ENCODE measurements around the gene UGT1A8.
"Not testable (repeated sequence)": the region's sequence is repeated elsewhere in the genome, so short reads cannot be mapped to it uniquely, and the experiment has no call there.

UGT1A8 gene

GRCh38 chr2:233639860-233640259 is 22.4 kb downstream of the UGT1A8 start:
- DNase-seq (ENCODE audit: low read depth in 2 of 2) = no peak

GRCh38 chr2:233643128-233643527 is 25.7 kb downstream of the UGT1A8 start:
- DNase-seq (ENCODE audit: low read depth in 2 of 2) = no peak

GRCh38 chr2:233646033-233646432 is 28.6 kb downstream of the UGT1A8 start:
- DNase-seq (ENCODE audit: low read depth in 2 of 2) = not testable (repeated sequence)

GRCh38 chr2:233650981-233651380 is 33.5 kb downstream of the UGT1A8 start:
- no peak for DNase-seq (ENCODE audit: low read depth in 2 of 2)

GRCh38 chr2:233651430-233651829 is 34.0 kb downstream of the UGT1A8 start:
- DNase-seq (ENCODE audit: low read depth in 2 of 2) = no peak

- DNase-seq (ENCODE audit: low read depth in 2 of 2) = no peak
Observed at GRCh38 chr2:233654501-233654900, 37.1 kb downstream of the UGT1A8 start.

- DNase-seq (ENCODE audit: low read depth in 2 of 2) = no peak
Observed at GRCh38 chr2:233655043-233655442, 37.6 kb downstream of the UGT1A8 start.

GRCh38 chr2:233655943-233656342 is 38.5 kb downstream of the UGT1A8 start:
- not testable (repeated sequence) for DNase-seq (ENCODE audit: low read depth in 2 of 2)

GRCh38 chr2:233656443-233656842 is 39.0 kb downstream of the UGT1A8 start:
- no peak for DNase-seq (ENCODE audit: low read depth in 2 of 2)

GRCh38 chr2:233658610-233659009 is 41.2 kb downstream of the UGT1A8 start:
- no peak for DNase-seq (ENCODE audit: low read depth in 2 of 2)

- no peak for DNase-seq (ENCODE audit: low read depth in 2 of 2)
Observed at GRCh38 chr2:233663911-233664310, 46.5 kb downstream of the UGT1A8 start.

- no peak for DNase-seq (ENCODE audit: low read depth in 2 of 2)
Observed at GRCh38 chr2:233668605-233669260, 51.3 kb downstream of the UGT1A8 start.

GRCh38 chr2:233671290-233672161 is 54.1 kb downstream of the UGT1A8 start, which contains the start of gene UGT1A9:
UGT1A9 (plus strand) TSS chr2:233671898; CDS start chr2:233671935, 37 bp downstream.
- DNase-seq (ENCODE audit: low read depth in 2 of 2) = no peak

GRCh38 chr2:233672886-233673285 is 55.5 kb downstream of the UGT1A8 start:
- no peak for DNase-seq (ENCODE audit: low read depth in 2 of 2)

GRCh38 chr2:233673896-233674295 is 56.5 kb downstream of the UGT1A8 start:
- no peak for DNase-seq (ENCODE audit: low read depth in 2 of 2)

- no peak for DNase-seq (ENCODE audit: low read depth in 2 of 2)
Observed at GRCh38 chr2:233674314-233674713, 56.9 kb downstream of the UGT1A8 start.

- no peak for DNase-seq (ENCODE audit: low read depth in 2 of 2)
Observed at GRCh38 chr2:233674995-233675394, 57.6 kb downstream of the UGT1A8 start.

- DNase-seq (ENCODE audit: low read depth in 2 of 2) = no peak
Observed at GRCh38 chr2:233676046-233676445, 58.6 kb downstream of the UGT1A8 start.

GRCh38 chr2:233679196-233679595 is 61.8 kb downstream of the UGT1A8 start:
- no peak for DNase-seq (ENCODE audit: low read depth in 2 of 2)

GRCh38 chr2:233680361-233681045 is 63.1 kb downstream of the UGT1A8 start:
- no peak for DNase-seq (ENCODE audit: low read depth in 2 of 2)

GRCh38 chr2:233681521-233682099 is 64.2 kb downstream of the UGT1A8 start, which contains the start of gene UGT1A7:
UGT1A7 (plus strand) TSS chr2:233681901; CDS start chr2:233681938, 37 bp downstream.
- DNase-seq (ENCODE audit: low read depth in 2 of 2) = no peak

GRCh38 chr2:233684640-233685039 is 67.2 kb downstream of the UGT1A8 start:
- DNase-seq (ENCODE audit: low read depth in 2 of 2) = no peak
